ES-I3 (cell line): Measurements from ENCODE around the gene MAGI2.

Experiments used
- H3K36me3 ChIP-seq: 2 replicates; pipeline ENCODE4 v1.6.1; 2013; ENCODE audit warnings: mild to moderate bottlenecking, low read length, control low read depth, moderate library complexity; ENCODE audit not compliant: insufficient read depth
- H3K4me1 ChIP-seq: 2 replicates; pipeline ENCODE4 v1.6.1; 2013; ENCODE audit warnings: mild to moderate bottlenecking, control low read depth, low read length; ENCODE audit not compliant: insufficient read depth
- H3K9ac ChIP-seq: 2 replicates; pipeline ENCODE4 v1.6.1; 2013; ENCODE audit warnings: low read depth, mild to moderate bottlenecking, low read length, moderate library complexity
- H3K9me3 ChIP-seq: 2 replicates; pipeline ENCODE4 v1.6.1; 2013; ENCODE audit warnings: mild to moderate bottlenecking, low read length, moderate library complexity; ENCODE audit not compliant: control insufficient read depth, insufficient read depth

The MAGI2 gene

DNA sequence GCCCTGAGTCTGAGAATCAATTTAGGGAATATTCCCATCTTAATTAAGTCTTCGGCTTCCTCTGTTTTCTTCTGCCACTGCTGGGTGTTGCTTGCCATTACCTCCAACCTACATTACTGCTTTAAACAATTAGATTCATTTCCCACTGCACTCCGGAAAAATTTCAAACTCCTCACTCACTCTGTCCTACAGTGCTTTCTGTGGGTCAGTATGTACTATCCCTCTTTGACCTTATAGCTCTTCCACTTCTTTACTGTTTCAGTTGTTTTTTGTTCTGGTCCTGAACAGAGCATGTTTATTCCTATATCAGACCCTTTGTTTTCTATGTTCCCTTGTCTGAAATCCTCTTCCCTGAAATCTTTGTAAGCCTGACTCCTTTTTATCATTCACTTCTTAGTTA lies 160.6 kb downstream of the MAGI2 start:
- H3K36me3 ChIP-seq = no peaks in the 10 kb centered on the region
- peaks cover 5% of the 10 kb centered on the region; the same call in 1 of the 2 replicates for H3K4me1 ChIP-seq
- no peaks in the 10 kb centered on the region for H3K9me3 ChIP-seq
- H3K9ac ChIP-seq = no peak overlapping the region

DNA sequence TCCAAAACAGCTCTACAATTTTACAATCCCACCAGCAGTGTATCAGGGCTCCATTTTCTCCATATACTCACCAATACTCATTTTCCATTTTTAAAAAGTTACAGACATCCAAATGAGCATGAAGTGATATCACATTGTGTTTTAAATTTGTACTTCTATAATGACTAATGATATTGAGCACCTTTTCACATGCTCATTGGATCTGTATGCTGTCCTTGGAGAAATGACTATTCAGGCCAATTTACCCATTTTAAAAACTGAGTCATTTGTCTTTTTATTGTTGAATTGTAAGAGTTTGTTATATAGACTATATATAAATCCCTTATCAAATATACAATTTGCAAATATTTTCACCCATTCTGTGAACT lies 162.0 kb downstream of the MAGI2 start:
- Histone ChIP-seq H3K9ac (no peak overlapping the region), H3K9me3 (no peaks in the 10 kb centered on the region), H3K36me3 (no peaks in the 10 kb centered on the region), H3K4me1 (peaks cover 5% of the 10 kb centered on the region; the same call in 1 of the 2 replicates)

DNA sequence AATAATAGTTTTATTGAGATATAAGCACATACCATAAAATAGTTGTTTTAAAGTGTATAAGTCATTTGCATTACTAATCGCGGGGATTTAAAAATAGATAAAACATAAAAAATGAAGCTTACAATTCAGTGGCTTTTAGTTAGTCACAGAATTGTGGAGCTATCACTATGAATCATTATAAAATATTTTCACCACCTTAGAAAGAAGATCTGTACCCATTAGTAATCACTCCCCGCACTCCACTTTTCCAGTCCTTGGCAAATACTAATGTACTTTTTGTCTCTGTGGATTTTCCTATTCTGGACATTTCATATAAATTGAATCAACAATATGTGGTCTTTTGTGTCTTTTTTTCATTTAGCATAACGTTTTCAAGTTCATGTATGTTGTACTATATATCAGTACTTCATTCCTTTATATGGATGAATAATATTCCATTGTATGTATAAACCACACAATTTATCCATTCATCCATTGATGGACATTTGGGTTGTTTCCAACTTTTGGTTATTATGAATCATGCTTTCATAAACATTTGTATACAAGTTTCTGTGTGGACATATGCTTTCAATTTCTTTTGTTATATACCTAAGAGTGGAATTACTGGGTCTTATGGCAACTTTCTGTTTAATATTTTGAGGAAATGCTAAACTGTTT lies 162.5 kb downstream of the MAGI2 start:
- H3K36me3 ChIP-seq = no peaks in the 10 kb centered on the region
- H3K4me1 ChIP-seq = peaks cover 5% of the 10 kb centered on the region; the same call in 1 of the 2 replicates
- H3K9me3 ChIP-seq = no peaks in the 10 kb centered on the region

DNA sequence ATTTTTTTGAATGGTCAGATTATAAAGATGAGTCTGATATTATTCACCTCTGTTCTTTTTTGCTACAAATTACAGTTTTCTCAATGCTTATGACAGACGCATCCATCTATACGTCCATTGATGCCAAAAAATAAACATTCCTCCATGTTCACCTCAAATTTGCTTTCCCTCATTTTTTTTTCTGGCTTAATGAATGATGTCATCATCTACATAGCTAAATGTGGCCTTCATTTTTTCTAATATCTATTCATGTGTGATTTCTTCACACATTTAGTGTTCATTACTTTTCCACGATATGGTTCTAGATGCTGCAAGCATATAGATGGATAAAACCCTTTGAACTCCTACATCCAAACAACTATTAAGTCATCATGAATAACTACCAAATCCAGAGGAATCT lies 163.1 kb downstream of the MAGI2 start:
- Histone ChIP-seq H3K4me1 (peaks cover 5% of the 10 kb centered on the region; the same call in 1 of the 2 replicates), H3K36me3 (no peaks in the 10 kb centered on the region), H3K9me3 (no peaks in the 10 kb centered on the region), H3K9ac (no peak overlapping the region)

More for the DNA sequence above, 162.5 kb downstream of the MAGI2 start:
- H3K9ac ChIP-seq = no peak overlapping the region

DNA sequence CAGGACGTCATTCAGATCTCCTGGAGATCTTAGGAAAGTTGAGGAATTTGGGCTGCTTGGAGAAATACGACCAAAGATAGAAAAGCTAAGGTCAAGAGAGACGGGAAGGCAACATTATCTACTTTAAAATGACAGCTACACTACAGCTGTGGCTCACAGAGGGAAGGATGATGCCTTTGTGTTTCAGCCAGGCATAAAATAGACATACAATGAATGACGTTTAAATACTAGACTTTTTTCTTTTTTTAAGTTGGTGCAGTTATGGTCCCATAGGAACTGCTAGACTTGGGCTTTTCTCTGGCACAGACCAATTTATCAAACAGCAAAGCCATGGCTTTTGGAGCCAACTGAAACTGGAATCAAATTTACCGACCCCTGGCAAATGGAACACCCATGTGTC lies 164.8 kb downstream of the MAGI2 start:
- H3K36me3 ChIP-seq = no peaks in the 10 kb centered on the region
- H3K4me1 ChIP-seq = peaks cover under 1% of the 10 kb centered on the region; the same call in 1 of the 2 replicates
- H3K9me3 ChIP-seq = no peaks in the 10 kb centered on the region

DNA sequence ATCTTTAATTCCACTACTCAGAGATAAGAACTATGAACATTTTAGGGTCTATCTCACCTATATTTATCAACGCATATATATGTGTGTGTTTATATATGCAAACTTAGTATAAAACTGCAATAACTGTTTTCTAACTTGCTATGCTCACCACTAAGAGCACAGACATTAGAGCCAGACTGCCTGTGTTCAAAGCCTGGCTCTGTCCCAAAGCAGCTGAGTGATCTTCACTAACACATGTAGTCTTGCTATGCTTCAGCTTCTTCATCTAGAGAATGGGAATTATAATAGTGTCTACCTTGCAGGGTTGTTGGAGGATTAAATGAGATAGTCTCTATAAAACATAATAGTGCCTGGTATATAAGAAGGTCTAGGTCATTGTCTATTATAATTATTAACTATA lies 165.5 kb downstream of the MAGI2 start:
- H3K4me1 ChIP-seq = no peaks in the 10 kb centered on the region
- H3K36me3 ChIP-seq = no peaks in the 10 kb centered on the region
- H3K9me3 ChIP-seq = no peaks in the 10 kb centered on the region
- no peak overlapping the region for H3K9ac ChIP-seq

More for the DNA sequence above, 164.8 kb downstream of the MAGI2 start:
- no peak overlapping the region for H3K9ac ChIP-seq

- Histone ChIP-seq H3K36me3 (no peaks in the 10 kb centered on the region), H3K9ac (no peak overlapping the region), H3K9me3 (no peaks in the 10 kb centered on the region), H3K4me1 (no peaks in the 10 kb centered on the region)
Measured at GRCh38 chr7:79286181-79286580, 167.3 kb downstream of the MAGI2 start.

DNA sequence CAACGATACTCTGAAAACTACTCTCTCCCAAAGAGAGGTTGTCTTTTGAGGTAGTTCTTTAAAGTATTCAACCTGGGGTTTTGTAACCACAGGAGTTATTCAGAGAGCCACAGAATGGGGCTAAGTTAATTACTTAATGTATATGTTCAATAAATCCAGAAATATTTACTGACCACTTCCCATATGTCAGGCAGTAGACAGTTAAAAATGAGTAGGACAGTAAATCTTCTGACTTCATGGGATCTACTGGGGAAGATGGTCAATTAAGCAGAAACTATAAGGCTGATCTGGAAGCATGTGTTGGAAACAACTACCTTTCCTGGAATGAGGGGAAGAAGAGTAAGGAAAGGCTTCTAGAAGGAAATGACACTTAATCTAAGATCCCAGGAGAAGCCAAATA lies 167.7 kb downstream of the MAGI2 start:
- Histone ChIP-seq H3K9ac (no peak overlapping the region), H3K4me1 (no peaks in the 10 kb centered on the region), H3K9me3 (no peaks in the 10 kb centered on the region), H3K36me3 (no peaks in the 10 kb centered on the region)

DNA sequence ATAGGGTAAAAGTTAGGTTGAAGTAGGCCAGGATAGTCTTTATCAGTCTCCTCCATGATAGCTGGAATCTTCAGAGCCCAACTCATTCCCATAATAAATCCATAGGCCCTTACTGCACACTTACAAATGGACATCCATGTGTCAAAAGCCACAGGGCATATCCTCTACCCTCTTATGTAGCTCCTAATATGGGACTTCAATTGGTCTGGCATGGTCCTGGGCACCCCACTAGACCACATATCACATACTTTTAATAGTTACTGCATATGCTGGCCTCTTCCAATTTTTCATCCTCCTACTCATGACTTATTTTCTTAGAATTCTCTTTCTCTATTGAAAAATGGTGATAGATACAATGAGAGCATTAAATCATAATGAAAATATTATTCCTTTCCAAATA lies 169.3 kb downstream of the MAGI2 start:
- no peaks in the 10 kb centered on the region for H3K4me1 ChIP-seq
- no peaks in the 10 kb centered on the region for H3K9me3 ChIP-seq

GRCh38 chr7:79282882-79283602 lies 170.4 kb downstream of the MAGI2 start:
- H3K9ac ChIP-seq = no peak overlapping the region
- H3K4me1 ChIP-seq = no peaks in the 10 kb centered on the region
- no peaks in the 10 kb centered on the region for H3K36me3 ChIP-seq
- H3K9me3 ChIP-seq = no peaks in the 10 kb centered on the region

More for the DNA sequence above, 169.3 kb downstream of the MAGI2 start:
- H3K36me3 ChIP-seq = no peaks in the 10 kb centered on the region
- no peak overlapping the region for H3K9ac ChIP-seq

GRCh38 chr7:79282070-79282694 lies 171.3 kb downstream of the MAGI2 start:
- Histone ChIP-seq H3K4me1 (no peaks in the 10 kb centered on the region), H3K36me3 (no peaks in the 10 kb centered on the region), H3K9me3 (no peaks in the 10 kb centered on the region), H3K9ac (no peak overlapping the region)

GRCh38 chr7:79281426-79281825 lies 172.0 kb downstream of the MAGI2 start:
- H3K9me3 ChIP-seq = no peaks in the 10 kb centered on the region
- no peaks in the 10 kb centered on the region for H3K36me3 ChIP-seq
- H3K4me1 ChIP-seq = no peaks in the 10 kb centered on the region
- no peak overlapping the region for H3K9ac ChIP-seq

GRCh38 chr7:79272938-79273337 lies 180.5 kb downstream of the MAGI2 start:
- no peaks in the 10 kb centered on the region for H3K4me1 ChIP-seq
- no peak overlapping the region for H3K9ac ChIP-seq
- no peaks in the 10 kb centered on the region for H3K9me3 ChIP-seq
- H3K36me3 ChIP-seq = no peaks in the 10 kb centered on the region

- no peak overlapping the region for H3K9ac ChIP-seq
- H3K36me3 ChIP-seq = no peaks in the 10 kb centered on the region
- H3K9me3 ChIP-seq = no peaks in the 10 kb centered on the region
- no peaks in the 10 kb centered on the region for H3K4me1 ChIP-seq
Measured at GRCh38 chr7:79272066-79272669, 181.3 kb downstream of the MAGI2 start.
